NB4 (cell line): Measurements from ENCODE around the gene ADORA2A.

ENCODE experiments used
- DNase-seq: peaks from one replicate; pipeline ENCODE4 v3.0.0; 2010; ENCODE audit warnings: low read depth
- H3K4me3 ChIP-seq: one replicate; pipeline ENCODE4 v1.5.1; 2011; ENCODE audit warnings: mild to moderate bottlenecking, low read depth, low read length, moderate library complexity
- MYC ChIP-seq: IDR thresholded peaks from 2 replicates; pipeline ENCODE4 v1.6.1; 2011; ENCODE audit warnings: low read depth, low read length
- POLR2A ChIP-seq: IDR thresholded peaks from 2 replicates; pipeline ENCODE4 v1.6.1; 2011; ENCODE audit warnings: mild to moderate bottlenecking; ENCODE audit not compliant: insufficient read length; ENCODE audit errors: extremely low read depth
- TF ChIP-seq, protein P1 (sequence below): IDR thresholded peaks from one replicate; pipeline ENCODE4 v1.5.1; 2012; ENCODE audit warnings: low read depth, low read length
- TF ChIP-seq, protein P2 (sequence below): IDR thresholded peaks from 2 replicates; pipeline ENCODE4 v1.6.1; 2011; ENCODE audit warnings: low read depth, low read length

Gene ADORA2A

DNA sequence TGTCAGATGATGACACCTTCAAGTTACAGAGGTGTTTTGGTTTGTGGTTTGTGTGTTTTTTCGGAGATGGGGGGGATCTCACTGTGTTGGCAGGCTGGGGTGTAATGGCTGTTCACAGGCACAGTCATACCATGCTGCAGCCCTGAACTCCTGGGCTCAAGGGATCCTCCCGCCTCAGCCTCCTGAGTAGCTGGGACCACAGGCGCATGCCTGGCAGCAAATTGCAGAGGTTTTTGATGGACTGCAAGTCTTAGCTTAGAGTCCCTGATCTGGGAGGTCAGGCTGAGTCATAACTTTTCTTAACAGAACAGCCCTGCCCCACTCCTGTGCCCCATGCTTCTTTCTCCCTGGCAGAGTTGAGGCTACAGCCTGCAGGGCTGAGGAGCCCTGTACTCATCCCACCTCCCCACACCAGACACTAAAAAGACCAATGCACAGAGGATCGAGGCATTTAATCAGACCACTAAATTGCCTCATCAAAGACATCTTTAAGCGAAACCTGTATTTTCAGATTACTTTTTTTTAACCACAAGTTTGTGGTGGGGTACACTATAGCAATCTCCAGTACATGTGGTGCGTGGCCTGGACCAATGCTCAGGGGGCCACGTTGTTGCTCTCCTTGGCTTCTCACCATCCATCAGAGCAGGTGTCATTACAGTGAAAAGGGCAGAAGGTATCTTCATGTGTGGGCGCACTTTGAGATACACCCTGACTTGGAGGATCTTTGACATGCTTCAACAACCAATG is 17.1 kb upstream of the ADORA2A start:
- TF ChIP-seq, protein P1, sequence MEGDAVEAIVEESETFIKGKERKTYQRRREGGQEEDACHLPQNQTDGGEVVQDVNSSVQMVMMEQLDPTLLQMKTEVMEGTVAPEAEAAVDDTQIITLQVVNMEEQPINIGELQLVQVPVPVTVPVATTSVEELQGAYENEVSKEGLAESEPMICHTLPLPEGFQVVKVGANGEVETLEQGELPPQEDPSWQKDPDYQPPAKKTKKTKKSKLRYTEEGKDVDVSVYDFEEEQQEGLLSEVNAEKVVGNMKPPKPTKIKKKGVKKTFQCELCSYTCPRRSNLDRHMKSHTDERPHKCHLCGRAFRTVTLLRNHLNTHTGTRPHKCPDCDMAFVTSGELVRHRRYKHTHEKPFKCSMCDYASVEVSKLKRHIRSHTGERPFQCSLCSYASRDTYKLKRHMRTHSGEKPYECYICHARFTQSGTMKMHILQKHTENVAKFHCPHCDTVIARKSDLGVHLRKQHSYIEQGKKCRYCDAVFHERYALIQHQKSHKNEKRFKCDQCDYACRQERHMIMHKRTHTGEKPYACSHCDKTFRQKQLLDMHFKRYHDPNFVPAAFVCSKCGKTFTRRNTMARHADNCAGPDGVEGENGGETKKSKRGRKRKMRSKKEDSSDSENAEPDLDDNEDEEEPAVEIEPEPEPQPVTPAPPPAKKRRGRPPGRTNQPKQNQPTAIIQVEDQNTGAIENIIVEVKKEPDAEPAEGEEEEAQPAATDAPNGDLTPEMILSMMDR = no peak
- TF ChIP-seq, protein P2, sequence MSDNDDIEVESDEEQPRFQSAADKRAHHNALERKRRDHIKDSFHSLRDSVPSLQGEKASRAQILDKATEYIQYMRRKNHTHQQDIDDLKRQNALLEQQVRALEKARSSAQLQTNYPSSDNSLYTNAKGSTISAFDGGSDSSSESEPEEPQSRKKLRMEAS = no peak
- no peak for TF ChIP-seq POLR2A
- TF ChIP-seq MYC = no peak
- peak; percentile 48 for DNase-seq
- H3K4me3 ChIP-seq = no peak overlapping the region

DNA sequence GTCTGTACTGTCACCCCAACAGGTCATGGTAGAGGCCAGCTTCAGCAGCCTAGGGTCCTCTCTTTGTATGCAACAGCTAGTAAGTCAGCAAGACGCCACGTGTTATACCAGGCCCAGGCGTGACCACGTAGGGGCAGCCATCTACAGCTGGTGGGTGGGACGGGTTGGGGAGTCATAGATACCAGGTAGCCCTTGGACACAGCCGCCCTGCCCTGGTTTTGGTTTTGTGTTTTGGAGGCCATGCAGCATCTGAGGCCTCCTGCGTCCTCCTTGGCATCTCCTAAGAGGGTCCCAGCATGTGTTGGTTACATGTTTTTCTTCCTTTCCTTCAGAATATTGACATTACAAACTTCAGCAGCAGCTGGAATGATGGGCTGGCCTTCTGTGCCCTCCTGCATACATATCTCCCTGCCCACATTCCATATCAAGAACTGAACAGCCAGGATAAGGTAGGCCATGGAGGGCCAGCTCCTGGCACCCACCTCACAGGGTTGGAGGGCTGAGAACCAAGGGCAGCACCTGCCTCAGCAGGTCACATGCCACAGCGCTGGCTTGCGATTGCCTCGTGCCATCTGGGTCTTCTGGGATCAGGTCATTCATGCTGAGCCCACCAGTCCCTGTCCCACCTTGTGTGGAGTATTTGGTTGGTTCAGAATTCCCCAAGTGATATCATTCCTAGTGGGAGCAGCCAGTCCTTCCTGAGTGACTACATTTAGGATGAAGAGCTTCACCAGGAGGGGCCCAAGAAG is 16.0 kb upstream of the ADORA2A start:
- TF ChIP-seq, protein P2 = no peak
- TF ChIP-seq MYC = no peak
- TF ChIP-seq, protein P1 = no peak
- TF ChIP-seq POLR2A = no peak
- no peak for DNase-seq
- H3K4me3 ChIP-seq = no peak overlapping the region

DNA sequence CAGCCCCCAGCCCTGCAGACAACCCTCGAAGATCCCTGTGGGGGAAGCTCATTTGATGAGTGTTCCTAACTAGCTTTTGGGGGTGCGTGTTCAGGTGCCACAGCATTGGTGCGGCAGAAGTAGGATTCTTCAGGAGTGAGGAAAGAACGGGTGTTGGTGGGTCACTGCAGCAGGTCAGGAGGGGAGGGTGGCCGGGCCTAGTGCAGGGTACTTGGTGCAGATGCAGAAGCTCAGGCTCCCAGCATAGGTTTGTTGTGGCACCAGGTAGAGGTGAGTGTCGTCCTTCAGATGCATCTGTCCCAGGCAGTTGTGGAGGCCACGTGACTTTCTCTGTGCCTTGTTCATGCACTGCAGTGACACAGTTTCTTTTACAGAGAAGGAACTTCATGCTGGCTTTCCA is 15.1 kb upstream of the ADORA2A start:
- no peak for TF ChIP-seq POLR2A
- TF ChIP-seq, protein P1 = no peak
- no peak for TF ChIP-seq MYC
- TF ChIP-seq, protein P2 = no peak
- no peak for DNase-seq
- H3K4me3 ChIP-seq = no peak overlapping the region

DNA sequence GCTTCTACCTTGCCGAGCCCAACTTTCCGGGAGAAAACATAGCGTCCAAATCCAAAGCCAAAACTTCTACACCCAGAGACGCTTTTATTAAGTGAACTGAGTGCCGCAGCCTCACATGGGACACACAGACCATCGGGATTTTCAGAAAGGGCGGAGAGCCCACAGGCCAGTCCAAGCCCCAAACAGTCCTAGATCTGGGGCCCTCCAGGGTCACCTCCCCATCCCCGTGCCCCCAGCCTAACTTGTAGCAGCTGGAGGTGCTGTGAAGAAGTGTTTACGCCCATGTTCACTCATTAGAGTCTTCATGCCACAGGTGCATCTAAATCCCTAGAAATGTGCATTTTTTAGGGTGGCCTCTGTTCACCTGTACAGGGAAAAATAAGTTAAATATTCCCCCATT is 14.1 kb upstream of the ADORA2A start:
- TF ChIP-seq, protein P1 = no peak
- no peak for TF ChIP-seq POLR2A
- TF ChIP-seq MYC = no peak
- TF ChIP-seq, protein P2 = no peak
- no peak for DNase-seq
- no peak overlapping the region for H3K4me3 ChIP-seq

DNA sequence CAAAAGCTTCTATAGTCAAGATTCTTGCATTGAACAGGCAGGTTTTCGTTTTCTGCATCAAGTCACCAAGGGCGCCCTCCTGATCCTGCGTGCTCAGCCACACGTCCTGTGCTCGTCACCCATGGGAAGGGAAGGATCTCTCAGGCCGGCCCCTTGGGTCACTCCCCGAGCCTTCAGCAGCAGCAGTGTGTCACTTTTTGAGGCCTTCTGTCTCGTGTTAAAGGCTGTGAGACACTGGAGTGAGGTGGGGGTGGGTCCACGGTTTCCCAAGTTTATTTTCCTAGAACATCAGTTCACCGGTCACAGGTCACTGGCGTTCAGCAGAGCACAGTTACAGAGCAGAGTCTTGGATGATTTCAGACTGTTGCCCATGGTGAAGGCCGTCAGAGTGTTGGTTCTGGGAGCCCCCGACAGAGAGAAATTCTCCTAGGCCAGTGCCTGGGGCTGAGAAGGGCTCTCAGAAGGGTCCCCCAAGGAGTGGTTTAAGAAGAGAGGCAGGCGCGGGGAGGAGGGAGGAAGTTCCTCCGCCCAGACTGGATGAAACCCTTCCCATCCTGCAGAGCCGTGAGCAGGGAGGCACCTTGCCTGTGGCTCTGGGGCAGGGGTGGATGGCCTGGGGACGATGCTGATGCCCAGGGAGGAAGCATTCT is 13.5 kb upstream of the ADORA2A start:
- TF ChIP-seq, protein P1 = no peak
- TF ChIP-seq, protein P2 = no peak
- no peak for TF ChIP-seq POLR2A
- no peak for TF ChIP-seq MYC
- no peak overlapping the region for H3K4me3 ChIP-seq
- no peak for DNase-seq
